ENCODE data around the gene IQSEC3. TPM values are rescaled to one million over a fixed set of nuclear protein-coding genes. Genes with fewer than 3 reads are reported as not detected.

IQSEC3 gene
- total RNA-seq, 1 donor from 2014 or later: 4.2 TPM

- no peak for TF ChIP-seq CTCF (conservative IDR thresholded peaks at IDR 0.05)
- Mint-ChIP-seq H3K9me3 (no peaks in the 10 kb centered on the region), H3K27ac (no peak overlapping the region), H3K4me3 (no peak overlapping the region), H3K36me3 (no peaks in the 10 kb centered on the region), H3K4me1 (ENCODE audit: unreplicated experiment) (peaks cover 3% of the 10 kb centered on the region), H3K27me3 (peaks cover 39% of the 10 kb centered on the region)
- no peak for DNase-seq (ENCODE audit: extremely low spot score, unreplicated experiment)
Observed at GRCh38 chr12:223841-224240, 157.3 kb downstream of the IQSEC3 start.

DNA sequence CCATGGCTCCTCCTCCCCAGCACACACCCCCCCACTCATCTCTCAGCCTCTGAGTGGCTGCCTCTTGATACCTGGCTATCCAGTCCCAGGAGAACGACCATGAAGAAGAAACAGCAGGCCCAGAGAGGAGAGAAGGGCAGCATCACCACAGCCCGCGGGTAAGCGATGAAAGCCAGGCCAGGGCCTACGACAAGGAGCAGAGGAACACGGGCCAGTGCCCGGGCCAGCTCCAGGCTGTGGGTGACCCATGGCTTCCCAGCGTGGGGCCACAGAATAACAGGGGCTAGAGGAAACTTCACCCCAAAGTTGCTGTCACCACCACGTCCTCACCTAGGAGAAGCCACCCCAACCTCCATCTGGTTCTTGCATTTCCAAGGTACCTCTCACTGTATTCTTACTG is 157.8 kb downstream of the IQSEC3 start:
- peaks cover 4% of the 10 kb centered on the region for H3K4me1 Mint-ChIP-seq (ENCODE audit: unreplicated experiment)
- no peaks in the 10 kb centered on the region for H3K9me3 Mint-ChIP-seq
- no peak for DNase-seq (ENCODE audit: extremely low spot score, unreplicated experiment)
- H3K4me3 Mint-ChIP-seq: no peak overlapping the region
- H3K27ac Mint-ChIP-seq: no peak overlapping the region
- no peaks in the 10 kb centered on the region for H3K36me3 Mint-ChIP-seq
- no peak for TF ChIP-seq CTCF (conservative IDR thresholded peaks at IDR 0.05)
- H3K27me3 Mint-ChIP-seq: peaks cover 39% of the 10 kb centered on the region

DNA sequence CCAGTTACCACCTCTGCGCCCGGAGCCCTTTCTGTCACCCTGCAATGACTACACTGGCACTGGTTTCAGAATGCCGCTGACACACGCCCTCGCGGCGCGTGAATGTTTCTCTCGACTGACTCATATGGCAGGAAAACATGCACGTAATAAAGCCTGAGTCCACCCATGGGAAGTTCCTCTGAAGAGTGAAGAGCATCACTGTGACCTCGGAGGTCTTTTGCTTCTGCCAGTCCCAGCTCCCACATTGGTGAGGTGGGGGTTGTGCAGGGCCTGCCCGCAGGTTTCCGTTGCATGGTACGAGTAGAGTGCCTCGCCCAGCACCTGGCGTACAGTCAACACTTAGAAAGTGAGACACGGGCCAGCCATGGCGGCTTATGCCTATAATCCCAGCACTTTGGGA is 158.4 kb downstream of the IQSEC3 start:
- no peak for TF ChIP-seq CTCF (conservative IDR thresholded peaks at IDR 0.05)
- H3K4me1 Mint-ChIP-seq (ENCODE audit: unreplicated experiment): peaks cover 4% of the 10 kb centered on the region
- no peaks in the 10 kb centered on the region for H3K36me3 Mint-ChIP-seq
- H3K27me3 Mint-ChIP-seq: peaks cover 44% of the 10 kb centered on the region
- DNase-seq (ENCODE audit: extremely low spot score, unreplicated experiment): peak; percentile 64
- no peaks in the 10 kb centered on the region for H3K9me3 Mint-ChIP-seq
- H3K27ac Mint-ChIP-seq: no peak overlapping the region
- no peak overlapping the region for H3K4me3 Mint-ChIP-seq

DNA sequence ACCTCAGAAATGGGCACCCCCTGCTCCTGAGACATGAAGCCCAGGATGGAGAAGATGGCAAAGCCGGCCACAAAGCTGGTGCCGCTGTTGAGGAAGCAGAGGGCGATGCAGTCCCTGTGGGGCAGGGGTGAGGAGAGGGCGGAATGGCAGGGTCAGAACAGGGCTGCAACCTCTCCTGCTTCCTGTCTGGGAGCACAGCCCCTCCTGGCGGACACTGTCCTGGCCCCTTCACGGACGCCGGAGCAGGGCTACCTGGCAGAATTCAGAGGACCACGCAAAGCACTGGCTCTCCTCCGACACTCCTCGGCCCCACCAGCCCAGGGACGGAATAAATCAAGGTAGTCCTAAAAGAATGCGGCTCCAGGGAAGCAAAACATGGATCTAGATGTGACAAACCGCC is 159.8 kb downstream of the IQSEC3 start:
- H3K4me3 Mint-ChIP-seq: no peak overlapping the region
- DNase-seq (ENCODE audit: extremely low spot score, unreplicated experiment): peak; percentile 60
- peaks cover 44% of the 10 kb centered on the region for H3K27me3 Mint-ChIP-seq

DNA sequence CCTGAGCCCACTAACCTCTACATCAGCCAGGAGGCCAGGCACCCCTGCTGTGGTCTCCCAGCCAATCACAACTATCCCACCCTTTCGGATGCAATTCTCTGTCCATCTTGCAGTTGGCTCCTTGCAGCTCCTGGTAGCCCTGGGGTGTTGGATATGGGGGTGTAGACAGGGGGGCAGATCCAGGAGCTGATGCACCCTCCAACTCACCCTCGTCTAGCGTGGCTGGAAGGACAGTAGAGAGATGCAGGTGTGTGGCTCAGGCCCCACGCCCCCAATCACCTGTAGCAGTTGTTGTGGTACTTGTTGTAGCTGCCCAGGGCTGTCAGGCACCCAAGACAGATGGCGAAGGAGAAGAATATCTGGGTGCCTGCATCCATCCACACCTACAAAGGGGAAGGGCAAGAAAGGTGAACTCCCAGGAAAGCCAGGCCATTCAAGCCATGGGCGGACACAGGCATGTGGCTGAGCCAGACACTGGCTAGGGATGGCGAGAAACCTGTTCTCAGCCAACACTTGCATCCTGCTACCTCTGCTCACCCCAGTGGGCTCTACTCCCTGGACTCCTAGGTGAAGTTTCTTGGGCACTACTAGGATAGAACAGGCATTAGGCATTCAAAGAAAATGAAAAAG is 160.8 kb downstream of the IQSEC3 start:
- Mint-ChIP-seq H3K4me3 (no peak overlapping the region), H3K9me3 (no peaks in the 10 kb centered on the region), H3K27ac (no peak overlapping the region), H3K4me1 (ENCODE audit: unreplicated experiment) (peaks cover 8% of the 10 kb centered on the region), H3K27me3 (peaks cover 48% of the 10 kb centered on the region), H3K36me3 (peaks cover 3% of the 10 kb centered on the region)
- no peak for TF ChIP-seq CTCF (conservative IDR thresholded peaks at IDR 0.05)
- DNase-seq (ENCODE audit: extremely low spot score, unreplicated experiment): peak; percentile 45

More for the DNA sequence above, 159.8 kb downstream of the IQSEC3 start:
- TF ChIP-seq CTCF (conservative IDR thresholded peaks at IDR 0.05): no peak
- Mint-ChIP-seq H3K36me3 (no peaks in the 10 kb centered on the region), H3K27ac (no peak overlapping the region), H3K9me3 (no peaks in the 10 kb centered on the region), H3K4me1 (ENCODE audit: unreplicated experiment) (peaks cover 8% of the 10 kb centered on the region)

Other genes starting within 250 kb of the IQSEC3 start
- gene SLC6A12, start 147.4 kb downstream of the IQSEC3 start, total RNA-seq (ENCODE audit: low replicate concordance): 2.1 and 3.0 TPM in 2 replicates
- 5.5 and 7.0 TPM in 2 replicates for gene SLC6A13, start 196.1 kb downstream of the IQSEC3 start, total RNA-seq (ENCODE audit: low replicate concordance)